KOPT-K1 (cell line): ENCODE data around the gene LNX2.

Experiments
- H3K27ac ChIP-seq: fragments of 200-600 bp; sonication (generic); 2 replicates; pipeline ENCODE4 v1.5.1; 2016; ENCODE audit warnings: antibody characterized with exemption, mild to moderate bottlenecking, low read depth, low read length; ENCODE audit not compliant: poor library complexity, severe bottlenecking
- H3K36me3 ChIP-seq: fragments of 200-600 bp; sonication (generic); 2 replicates; pipeline ENCODE4 v1.5.1; 2017; ENCODE audit warnings: antibody characterized with exemption, mild to moderate bottlenecking, low read length, moderate library complexity; ENCODE audit not compliant: insufficient read depth
- H3K9me3 ChIP-seq: fragments of 200-600 bp; sonication (generic); 2 replicates; pipeline ENCODE4 v1.5.1; 2017; ENCODE audit warnings: antibody characterized with exemption, low read length, mild to moderate bottlenecking; ENCODE audit not compliant: insufficient read depth, poor library complexity, severe bottlenecking

Gene LNX2

GRCh38 chr13:27620377-27621115 is at the start of gene LNX2:
Gene LNX2, minus strand, starts transcription at chr13:27620529. Its CDS starts 38,826 bp downstream, at chr13:27581703.
- peaks cover 29% of the 10 kb centered on the region for H3K36me3 ChIP-seq
- peak within 1 kb of the TSS; percentile 84 for H3K27ac ChIP-seq
- peaks cover under 1% of the 10 kb centered on the region for H3K9me3 ChIP-seq

- Histone ChIP-seq H3K9me3 (peaks cover 4% of the 10 kb centered on the region), H3K36me3 (peaks cover 47% of the 10 kb centered on the region), H3K27ac (no peak overlapping the region)
Measured at GRCh38 chr13:27667946-27668345, 47.6 kb upstream of the LNX2 start.

GRCh38 chr13:27666951-27667350 is 46.6 kb upstream of the LNX2 start:
- Histone ChIP-seq H3K27ac (no peak overlapping the region), H3K9me3 (peaks cover under 1% of the 10 kb centered on the region), H3K36me3 (peaks cover 47% of the 10 kb centered on the region)

GRCh38 chr13:27665761-27666160 is 45.4 kb upstream of the LNX2 start:
- H3K36me3 ChIP-seq = peaks cover 47% of the 10 kb centered on the region
- no peaks in the 10 kb centered on the region for H3K9me3 ChIP-seq
- no peak overlapping the region for H3K27ac ChIP-seq

GRCh38 chr13:27665333-27665732 is 45.0 kb upstream of the LNX2 start:
- no peaks in the 10 kb centered on the region for H3K9me3 ChIP-seq
- peaks cover 47% of the 10 kb centered on the region for H3K36me3 ChIP-seq
- no peak overlapping the region for H3K27ac ChIP-seq

- Histone ChIP-seq H3K9me3 (no peaks in the 10 kb centered on the region), H3K27ac (no peak overlapping the region), H3K36me3 (peaks cover 54% of the 10 kb centered on the region)
Measured at GRCh38 chr13:27663947-27664346, 43.6 kb upstream of the LNX2 start.

GRCh38 chr13:27662738-27663470 is 42.6 kb upstream of the LNX2 start:
- peaks cover 51% of the 10 kb centered on the region for H3K36me3 ChIP-seq
- no peaks in the 10 kb centered on the region for H3K9me3 ChIP-seq
- H3K27ac ChIP-seq = no peak overlapping the region

- H3K36me3 ChIP-seq = peaks cover 39% of the 10 kb centered on the region
- no peaks in the 10 kb centered on the region for H3K9me3 ChIP-seq
- no peak overlapping the region for H3K27ac ChIP-seq
Measured at GRCh38 chr13:27661017-27661416, 40.7 kb upstream of the LNX2 start.

GRCh38 chr13:27660511-27660910 is 40.2 kb upstream of the LNX2 start:
- Histone ChIP-seq H3K27ac (no peak overlapping the region), H3K36me3 (peaks cover 34% of the 10 kb centered on the region), H3K9me3 (no peaks in the 10 kb centered on the region)

GRCh38 chr13:27659145-27659865 is 39.0 kb upstream of the LNX2 start:
- H3K27ac ChIP-seq = no peak overlapping the region

GRCh38 chr13:27658546-27658945 is 38.2 kb upstream of the LNX2 start:
- no peaks in the 10 kb centered on the region for H3K9me3 ChIP-seq
- no peak overlapping the region for H3K27ac ChIP-seq
- peaks cover 34% of the 10 kb centered on the region for H3K36me3 ChIP-seq

More at GRCh38 chr13:27659145-27659865, 39.0 kb upstream of the LNX2 start:
- peaks cover 33% of the 10 kb centered on the region for H3K36me3 ChIP-seq
- no peaks in the 10 kb centered on the region for H3K9me3 ChIP-seq

- Histone ChIP-seq H3K27ac (no peak overlapping the region), H3K36me3 (peaks cover 39% of the 10 kb centered on the region), H3K9me3 (no peaks in the 10 kb centered on the region)
Measured at GRCh38 chr13:27657724-27658123, 37.4 kb upstream of the LNX2 start.

GRCh38 chr13:27654816-27655215 is 34.5 kb upstream of the LNX2 start:
- H3K36me3 ChIP-seq = peaks cover 64% of the 10 kb centered on the region
- no peak overlapping the region for H3K27ac ChIP-seq
- H3K9me3 ChIP-seq = peaks cover 13% of the 10 kb centered on the region

- Histone ChIP-seq H3K36me3 (peaks cover 66% of the 10 kb centered on the region), H3K27ac (no peak overlapping the region), H3K9me3 (peaks cover 21% of the 10 kb centered on the region)
Measured at GRCh38 chr13:27654059-27654458, 33.7 kb upstream of the LNX2 start.

GRCh38 chr13:27650312-27650711 is 30.0 kb upstream of the LNX2 start:
- Histone ChIP-seq H3K36me3 (peaks cover 73% of the 10 kb centered on the region), H3K9me3 (peaks cover 36% of the 10 kb centered on the region), H3K27ac (no peak overlapping the region)
